IPS-NIHi11 (cell line): ENCODE results near the gene HPSE2.

Source experiments
- DNase-seq: peaks from one replicate; pipeline ENCODE4 v3.0.0; 2012; ENCODE audit warnings: mixed read lengths, low spot score

Gene HPSE2

GRCh38 chr10:99161165-99161564, 74.5 kb downstream of the HPSE2 start:
- no peak for DNase-seq

DNA sequence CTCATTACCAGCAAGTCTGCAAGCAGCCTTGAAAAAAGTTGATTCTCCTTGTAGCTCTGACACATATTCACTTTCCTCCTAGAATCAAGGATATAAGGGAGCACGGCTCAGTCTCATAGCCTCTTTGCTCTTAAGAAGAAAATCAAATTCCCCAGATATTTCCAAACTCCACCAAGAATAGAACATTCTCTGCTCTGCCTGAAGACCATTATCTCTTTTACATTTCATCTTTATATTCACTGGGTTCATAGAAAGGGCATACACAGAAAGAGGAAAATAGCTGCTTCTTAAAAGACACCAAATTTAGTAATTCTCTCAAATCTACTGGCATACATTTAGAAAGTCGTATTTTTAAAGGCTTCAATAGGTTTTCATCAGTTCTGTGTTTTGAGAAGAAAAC, 92.0 kb downstream of the HPSE2 start:
- DNase-seq, result no peak

DNA sequence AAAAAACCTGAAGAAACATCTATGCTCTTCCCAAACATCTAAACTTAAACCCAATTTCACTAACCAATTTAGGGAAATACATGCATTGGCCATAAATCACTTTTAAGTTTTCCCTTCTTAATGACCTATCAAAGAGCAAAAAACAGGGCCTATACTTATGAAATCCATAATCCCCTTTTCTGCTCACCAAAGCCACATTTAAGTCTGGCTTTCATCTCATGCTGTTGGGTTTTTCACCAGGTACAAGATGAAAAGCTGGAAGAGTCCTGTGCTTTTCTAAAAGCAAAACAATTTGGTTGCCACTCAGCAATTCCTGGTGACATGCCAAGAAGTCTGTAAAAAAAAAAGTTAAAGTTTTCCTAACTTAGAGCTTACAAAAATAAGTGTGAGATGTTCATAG, 92.6 kb downstream of the HPSE2 start:
- no peak for DNase-seq

GRCh38 chr10:99132897-99133296, 102.8 kb downstream of the HPSE2 start:
- peak; percentile 18 for DNase-seq

DNA sequence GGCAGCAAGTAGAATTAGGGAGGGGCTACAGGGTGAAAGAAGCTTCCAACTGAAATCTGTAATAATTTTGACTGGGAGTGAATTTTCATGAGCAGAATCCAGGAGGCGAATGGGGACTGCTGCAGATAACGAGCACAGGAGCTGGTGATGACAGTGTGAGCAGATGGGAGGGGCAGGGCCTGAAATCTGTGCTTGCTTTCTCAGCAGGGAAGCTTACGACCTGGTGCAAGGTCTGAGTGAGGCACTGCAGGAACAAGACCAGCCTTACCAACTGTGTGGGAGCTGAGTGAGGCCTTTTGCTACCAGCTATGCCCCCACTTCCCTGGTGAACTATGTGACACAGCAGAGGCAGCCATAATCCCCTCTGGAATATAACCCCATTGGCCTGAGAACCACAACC, 109.8 kb downstream of the HPSE2 start:
- DNase-seq, result no peak

DNA sequence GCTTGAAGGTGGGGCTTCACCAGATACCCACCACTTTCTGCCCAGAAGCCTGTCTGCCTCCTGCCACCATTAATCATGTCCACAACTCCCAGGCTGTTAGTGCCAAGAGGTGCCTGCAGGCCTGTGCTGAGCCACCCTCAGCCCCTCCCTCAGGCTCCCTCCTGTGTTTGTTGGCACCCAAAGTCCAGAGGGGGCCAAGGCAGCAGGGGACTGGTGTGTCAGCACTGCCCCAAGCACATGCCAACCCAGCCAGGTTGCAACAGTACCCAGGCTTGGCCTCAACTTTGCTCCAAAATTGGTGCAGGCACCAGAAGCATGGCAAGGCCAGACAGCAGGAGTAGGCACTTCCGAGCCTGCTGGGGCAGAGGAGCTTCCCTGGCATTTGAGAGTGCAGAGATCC, 111.3 kb downstream of the HPSE2 start:
- DNase-seq, result no peak

DNA sequence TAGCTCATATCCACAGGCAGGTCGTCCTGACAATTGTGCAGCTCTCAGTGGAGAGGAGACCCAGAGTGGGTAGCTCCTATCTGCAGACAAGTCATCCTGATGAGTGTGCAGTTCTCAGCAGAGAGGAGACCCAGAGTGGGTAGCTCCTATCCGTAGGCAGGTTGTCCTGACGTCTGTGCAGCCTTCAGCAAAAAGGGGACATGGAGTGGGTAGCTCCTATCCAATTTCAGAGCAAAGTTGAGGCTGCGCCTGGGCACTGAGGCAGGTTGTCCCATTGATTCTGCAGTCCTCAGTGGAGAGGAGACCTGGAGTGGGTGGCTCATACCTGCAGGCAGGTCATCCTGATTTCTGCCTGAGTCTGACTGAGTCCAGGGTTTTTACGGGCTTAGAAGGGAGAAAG, 111.8 kb downstream of the HPSE2 start:
- no peak for DNase-seq

GRCh38 chr10:99123336-99123735, 112.3 kb downstream of the HPSE2 start:
- DNase-seq, result no peak

DNA sequence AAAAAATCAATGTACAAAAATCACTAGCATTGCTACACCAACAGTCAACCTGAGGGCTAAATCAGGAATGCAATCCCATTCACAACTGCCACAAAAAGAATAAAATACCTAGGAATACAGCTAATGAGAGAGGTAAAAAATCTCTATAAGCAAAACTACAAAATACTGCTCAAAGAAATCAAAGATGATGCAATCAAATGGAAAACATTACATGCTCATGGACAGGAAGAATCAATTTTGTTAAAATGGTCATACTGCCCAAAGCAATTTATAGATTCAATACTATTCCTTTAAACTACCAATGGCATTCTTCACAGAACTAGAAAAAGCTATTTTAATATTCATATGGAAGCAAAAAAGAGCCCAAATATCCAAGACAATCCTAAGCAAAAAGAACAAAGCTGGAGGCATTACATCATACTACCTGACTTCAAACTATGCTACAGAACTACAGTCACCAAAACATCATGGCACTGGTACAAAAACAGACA, 116.3 kb downstream of the HPSE2 start:
- DNase-seq, result no peak

- DNase-seq, result no peak
Measured at GRCh38 chr10:99115703-99116102, 119.9 kb downstream of the HPSE2 start.

GRCh38 chr10:99085358-99085757, 150.3 kb downstream of the HPSE2 start:
- no peak for DNase-seq

GRCh38 chr10:99084161-99084560, 151.5 kb downstream of the HPSE2 start:
- DNase-seq, result no peak

DNA sequence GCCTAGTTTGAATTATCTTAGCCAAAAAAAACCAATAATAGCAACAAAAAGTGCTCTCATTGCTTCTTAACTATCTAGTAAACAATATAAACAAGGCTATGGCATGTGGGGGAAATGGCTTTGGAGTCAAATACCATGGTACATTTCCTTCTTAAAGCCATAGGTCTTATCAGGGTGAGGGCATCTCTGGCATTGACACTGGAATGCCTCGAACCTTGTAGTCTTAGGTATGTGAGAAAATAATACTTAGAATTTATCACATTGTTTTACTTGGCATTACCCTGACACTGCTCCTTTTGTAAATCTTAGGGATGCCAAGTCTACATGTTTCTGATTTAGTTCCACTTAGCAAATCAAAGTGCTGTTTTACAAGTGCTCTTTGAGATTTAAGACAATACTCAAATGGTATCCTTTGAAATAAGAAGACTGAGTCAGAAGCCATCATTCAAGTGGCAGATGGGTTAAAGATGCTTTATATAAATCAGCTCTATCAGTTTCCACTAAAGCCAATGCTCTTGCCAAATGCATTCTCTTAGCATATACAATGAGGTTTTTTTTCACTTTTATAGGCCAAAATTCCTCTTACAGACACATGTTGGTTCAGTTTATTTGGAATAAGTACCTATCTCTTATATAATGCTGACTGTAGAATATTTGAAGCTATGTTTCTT, 155.2 kb downstream of the HPSE2 start:
- no peak for DNase-seq

DNA sequence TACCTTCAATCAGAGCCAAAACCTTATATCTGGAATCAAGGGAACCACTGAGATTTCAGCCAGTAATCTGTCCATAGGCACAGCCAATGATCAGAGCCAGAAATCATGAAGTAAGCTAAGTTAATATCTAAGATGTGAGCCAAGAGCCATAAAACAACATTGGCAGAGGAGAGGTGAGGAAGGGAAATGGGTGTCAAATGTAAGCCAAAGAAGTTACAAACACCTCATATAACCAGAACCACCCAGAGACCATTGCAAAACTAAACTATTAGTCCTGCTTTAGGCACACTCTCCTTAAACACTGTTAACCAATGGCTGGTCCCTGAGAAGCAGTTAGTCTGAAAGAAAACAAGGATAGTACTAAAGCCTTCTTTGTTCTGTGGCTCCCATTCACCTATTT, 173.1 kb downstream of the HPSE2 start:
- DNase-seq, result no peak

GRCh38 chr10:99058762-99059161, 176.9 kb downstream of the HPSE2 start:
- no peak for DNase-seq

- no peak for DNase-seq
Measured at GRCh38 chr10:99057936-99058690, 177.5 kb downstream of the HPSE2 start.

DNA sequence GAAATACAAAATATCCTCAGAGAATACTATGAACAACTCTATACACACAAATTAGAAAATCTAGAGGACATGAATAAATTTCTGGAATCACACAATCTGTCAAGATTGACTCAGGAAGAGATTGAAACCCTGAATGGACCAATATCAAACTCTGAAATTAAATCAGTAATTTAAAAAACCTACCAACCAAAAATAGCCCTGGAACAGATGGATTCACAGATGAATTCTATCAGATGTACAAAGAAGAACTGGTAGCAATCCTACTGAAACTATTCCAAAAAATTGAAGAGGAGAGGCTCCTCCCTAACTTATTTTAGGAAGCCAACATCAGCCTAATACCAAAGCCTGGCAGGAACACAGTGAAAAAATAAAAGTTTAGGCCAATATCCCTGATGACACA, 190.0 kb downstream of the HPSE2 start:
- no peak for DNase-seq

GRCh38 chr10:99042051-99042771, 193.4 kb downstream of the HPSE2 start:
- DNase-seq, result no peak

- no peak for DNase-seq
Measured at GRCh38 chr10:99041468-99041867, 194.2 kb downstream of the HPSE2 start.

GRCh38 chr10:99013885-99014284, 221.8 kb downstream of the HPSE2 start:
- no peak for DNase-seq

DNA sequence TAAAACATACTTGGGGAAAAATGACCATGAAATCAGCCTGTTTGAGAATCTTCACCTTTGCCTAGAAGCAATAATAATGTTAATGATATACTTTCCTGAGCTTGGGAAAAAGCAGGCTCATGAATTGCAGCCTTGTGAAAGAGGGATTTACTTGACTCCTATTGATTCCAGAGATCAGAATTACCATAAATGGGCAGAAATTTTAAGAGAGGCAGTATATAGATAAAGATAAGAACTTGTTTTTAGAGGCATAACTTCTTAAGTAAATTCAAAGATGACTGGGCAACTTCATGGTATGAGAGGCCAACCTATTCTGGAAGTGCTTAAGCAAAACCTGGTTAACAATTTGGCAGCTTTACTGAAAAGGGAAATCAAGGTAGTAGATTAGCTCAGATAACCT, 225.4 kb downstream of the HPSE2 start:
- no peak for DNase-seq

GRCh38 chr10:99008054-99008453, 227.6 kb downstream of the HPSE2 start:
- no peak for DNase-seq

- no peak for DNase-seq
Measured at GRCh38 chr10:99007457-99007856, 228.2 kb downstream of the HPSE2 start.
